ENCODE measurements around the gene ATP5MC2. TPM values are rescaled to one million over a fixed set of nuclear protein-coding genes. Genes with fewer than 3 reads are reported as not detected.
"Not testable (repeated sequence)": the region's sequence is repeated elsewhere in the genome, so short reads cannot be mapped to it uniquely, and the experiment has no call there.

ATP5MC2 gene
- total and polyA plus RNA-seq, 3 experiments from 2014 or later, result 342 to 529 (median 350) TPM

GRCh38 chr12:53643232-53643979 lies 32.5 kb downstream of the ATP5MC2 start:
- no peak overlapping the region for H3K27ac Mint-ChIP-seq
- no peak overlapping the region for H3K4me3 Mint-ChIP-seq
- CTCF ChIA-PET, result no interaction called here
- POLR2A ChIA-PET, result no interaction called here
- H3K4me3 ChIP-seq (ENCODE audit: low read length), result no peak overlapping the region
- H3K4me1 Mint-ChIP-seq, result no peaks in the 10 kb centered on the region
- H3K4me1 ChIP-seq (ENCODE audit: insufficient read depth, low read length), result no peaks in the 10 kb centered on the region
- H3K36me3 Mint-ChIP-seq, result peaks cover 0 to 4% (median 0%) of the 10 kb centered on the region in 3 donors
- H3K9me3 Mint-ChIP-seq, result peaks cover 0 to 5% (median 0%) of the 10 kb centered on the region in 5 donors
- H3K36me3 ChIP-seq (ENCODE audit: insufficient read depth, low read length), result no peaks in the 10 kb centered on the region
- no peak for DNase-seq
- H3K27ac ChIP-seq (ENCODE audit: low read depth, low read length), result no peak overlapping the region
- H3K27me3 Mint-ChIP-seq, result peaks cover 0 to 7% of the 10 kb centered on the region in 2 donors
- H3K27me3 ChIP-seq (ENCODE audit: insufficient read depth, low read length, poor library complexity, severe bottlenecking), result no peaks in the 10 kb centered on the region
- no peaks in the 10 kb centered on the region for H3K9me3 ChIP-seq (ENCODE audit: low read length)

DNA sequence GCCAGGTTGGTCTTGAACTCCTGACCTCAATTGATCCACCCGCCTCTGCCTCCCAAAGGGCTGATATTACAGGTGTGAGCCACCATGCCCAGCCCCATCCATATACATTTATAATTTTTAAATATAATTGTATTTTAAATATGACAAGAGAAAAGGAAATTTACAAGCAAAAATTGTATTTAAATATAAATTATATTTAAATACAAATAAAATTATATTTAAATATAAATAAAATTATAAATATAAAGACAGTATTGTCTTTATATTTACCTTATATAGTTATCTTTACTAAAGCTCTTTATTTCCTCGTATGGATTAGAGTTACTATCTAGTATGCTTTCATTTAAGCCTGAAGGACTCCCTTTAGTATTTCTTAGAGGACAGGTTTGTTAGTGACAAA lies 37.8 kb downstream of the ATP5MC2 start:
- H3K36me3 Mint-ChIP-seq, result no peaks in the 10 kb centered on the region
- no peak overlapping the region for H3K27ac Mint-ChIP-seq
- Histone ChIP-seq H3K27ac (ENCODE audit: low read depth, low read length) (no peak overlapping the region), H3K27me3 (ENCODE audit: insufficient read depth, low read length, poor library complexity, severe bottlenecking) (no peaks in the 10 kb centered on the region), H3K4me3 (ENCODE audit: low read length) (no peak overlapping the region), H3K4me1 (ENCODE audit: insufficient read depth, low read length) (no peaks in the 10 kb centered on the region), H3K36me3 (ENCODE audit: insufficient read depth, low read length) (no peaks in the 10 kb centered on the region), H3K9me3 (ENCODE audit: low read length) (no peaks in the 10 kb centered on the region)
- no peak overlapping the region for H3K4me3 Mint-ChIP-seq
- H3K4me1 Mint-ChIP-seq, result no peaks in the 10 kb centered on the region
- H3K9me3 Mint-ChIP-seq, result no peaks in the 10 kb centered on the region
- POLR2A ChIA-PET, result interaction anchor here (0.6 kb wide), 1 partner anchor 73 kb away, joined by 3 read pairs; no protein-coding TSS in a partner anchor
- peaks cover 0 to 2% of the 10 kb centered on the region in 2 donors for H3K27me3 Mint-ChIP-seq
- no peak for DNase-seq
- CTCF ChIA-PET, result no interaction called here

DNA sequence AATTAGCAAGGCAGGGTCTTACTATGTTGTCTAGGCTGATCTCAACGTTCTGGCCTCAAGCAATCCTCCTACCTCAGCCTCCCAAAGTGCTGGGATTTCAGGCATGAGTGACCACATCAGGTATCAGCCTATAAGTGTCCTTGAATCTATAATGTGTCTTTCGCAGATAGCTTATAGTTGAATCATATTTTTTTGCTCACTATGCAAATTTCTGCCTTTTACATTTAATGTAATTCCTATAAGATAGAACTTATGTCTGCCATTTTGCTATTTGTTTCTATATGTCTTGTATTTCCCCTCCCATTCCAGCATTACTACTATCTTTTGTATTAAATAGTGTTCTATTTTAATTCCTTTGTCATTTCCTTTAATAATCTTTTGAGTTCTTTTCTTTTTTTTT lies 39.2 kb downstream of the ATP5MC2 start:
- no peaks in the 10 kb centered on the region for H3K9me3 ChIP-seq (ENCODE audit: low read length)
- POLR2A ChIA-PET, result no interaction called here
- H3K36me3 ChIP-seq (ENCODE audit: insufficient read depth, low read length), result no peaks in the 10 kb centered on the region
- peaks cover 0 to 2% of the 10 kb centered on the region in 2 donors for H3K27me3 Mint-ChIP-seq
- no peaks in the 10 kb centered on the region for H3K36me3 Mint-ChIP-seq
- no peaks in the 10 kb centered on the region for H3K9me3 Mint-ChIP-seq
- CTCF ChIA-PET, result interaction anchor here (0.7 kb wide), 1 partner anchor 299 kb away, joined by 3 read pairs; no protein-coding TSS in a partner anchor
- no peaks in the 10 kb centered on the region for H3K4me1 Mint-ChIP-seq
- H3K27me3 ChIP-seq (ENCODE audit: insufficient read depth, low read length, poor library complexity, severe bottlenecking), result no peaks in the 10 kb centered on the region
- DNase-seq, result no peak
- peak overlapping the region in 1 of 7 donors; percentile 3 for H3K4me3 Mint-ChIP-seq
- H3K27ac Mint-ChIP-seq, result no peak overlapping the region
- no peak overlapping the region for H3K27ac ChIP-seq (ENCODE audit: low read depth, low read length)
- H3K4me3 ChIP-seq (ENCODE audit: low read length), result no peak overlapping the region
- no peaks in the 10 kb centered on the region for H3K4me1 ChIP-seq (ENCODE audit: insufficient read depth, low read length)

GRCh38 chr12:53635708-53636107 lies 40.2 kb downstream of the ATP5MC2 start:
- H3K9me3 ChIP-seq (ENCODE audit: low read length); H3K4me1 ChIP-seq (ENCODE audit: insufficient read depth, low read length); H3K27me3 ChIP-seq (ENCODE audit: insufficient read depth, low read length, poor library complexity, severe bottlenecking); H3K4me3 ChIP-seq (ENCODE audit: low read length); H3K27ac ChIP-seq (ENCODE audit: low read depth, low read length); H3K36me3 ChIP-seq (ENCODE audit: insufficient read depth, low read length); H3K4me3 Mint-ChIP-seq; CTCF ChIA-PET; DNase-seq; H3K27me3 Mint-ChIP-seq; POLR2A ChIA-PET; H3K36me3 Mint-ChIP-seq; H3K9me3 Mint-ChIP-seq; H3K4me1 Mint-ChIP-seq; H3K27ac Mint-ChIP-seq: not testable (repeated sequence)

DNA sequence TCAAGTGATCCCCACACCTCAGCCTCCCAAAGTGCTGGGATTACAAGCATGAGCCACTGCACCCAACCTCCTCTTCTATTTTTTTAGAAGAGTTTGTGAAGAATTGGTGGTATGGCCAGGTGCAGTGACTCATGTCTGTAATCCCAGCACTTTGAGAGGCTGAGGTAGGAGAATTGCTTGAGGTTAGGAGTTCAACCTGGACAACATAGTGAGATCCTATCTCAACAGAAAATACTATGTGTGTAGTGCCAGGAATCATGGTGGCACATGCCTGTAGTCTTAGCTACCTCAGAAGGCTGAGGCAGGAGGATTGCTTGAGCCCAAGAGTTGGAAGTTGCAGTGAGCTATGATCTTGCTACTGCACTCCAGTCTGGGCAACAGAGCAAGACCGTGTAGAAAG lies 44.2 kb downstream of the ATP5MC2 start:
- no peak for DNase-seq
- H3K27me3 ChIP-seq (ENCODE audit: insufficient read depth, low read length, poor library complexity, severe bottlenecking), result no peaks in the 10 kb centered on the region
- no peaks in the 10 kb centered on the region for H3K27me3 Mint-ChIP-seq
- no peak overlapping the region for H3K4me3 ChIP-seq (ENCODE audit: low read length)
- POLR2A ChIA-PET, result no interaction called here
- H3K36me3 ChIP-seq (ENCODE audit: insufficient read depth, low read length), result no peaks in the 10 kb centered on the region
- no peaks in the 10 kb centered on the region for H3K36me3 Mint-ChIP-seq
- H3K27ac ChIP-seq (ENCODE audit: low read depth, low read length), result no peak overlapping the region
- peaks cover 4 to 5% (median 5%) of the 10 kb centered on the region in 3 donors for H3K4me1 Mint-ChIP-seq
- H3K9me3 ChIP-seq (ENCODE audit: low read length), result no peaks in the 10 kb centered on the region
- H3K9me3 Mint-ChIP-seq, result no peaks in the 10 kb centered on the region
- CTCF ChIA-PET, result no interaction called here
- H3K27ac Mint-ChIP-seq, result peak overlapping the region in 1 of 8 donors; percentile 63
- peaks cover 6% of the 10 kb centered on the region for H3K4me1 ChIP-seq (ENCODE audit: insufficient read depth, low read length)
- H3K4me3 Mint-ChIP-seq, result no peak overlapping the region

DNA sequence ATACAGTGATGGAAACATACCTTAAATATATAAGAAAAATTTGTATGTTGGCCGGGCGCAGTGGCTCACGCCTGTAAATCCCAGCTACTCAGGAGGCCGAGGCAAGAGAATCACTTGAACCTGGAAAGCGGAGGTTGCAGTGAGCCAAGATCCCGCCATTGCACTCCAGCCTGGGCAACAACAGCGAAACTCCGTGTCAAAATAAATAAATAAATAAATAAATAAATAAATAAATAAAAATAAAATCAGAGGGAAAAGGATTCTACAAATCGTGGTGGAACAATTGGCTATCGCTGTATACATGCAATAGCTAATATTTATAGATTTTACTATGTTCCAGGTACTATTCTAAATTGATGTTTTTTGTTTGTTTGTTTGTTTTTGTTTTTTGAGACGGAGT lies 48.0 kb downstream of the ATP5MC2 start:
- H3K9me3 ChIP-seq (ENCODE audit: low read length), result no peaks in the 10 kb centered on the region
- no peaks in the 10 kb centered on the region for H3K27me3 ChIP-seq (ENCODE audit: insufficient read depth, low read length, poor library complexity, severe bottlenecking)
- Mint-ChIP-seq H3K4me1 (peaks cover 36 to 42% (median 37%) of the 10 kb centered on the region in 3 donors), H3K9me3 (no peaks in the 10 kb centered on the region), H3K27ac (no peak overlapping the region), H3K27me3 (no peaks in the 10 kb centered on the region), H3K36me3 (peaks cover 0 to 9% (median 0%) of the 10 kb centered on the region in 3 donors), H3K4me3 (peak overlapping the region in 1 of 7 donors; percentile 9)
- no peak overlapping the region for H3K4me3 ChIP-seq (ENCODE audit: low read length)
- no peak overlapping the region for H3K27ac ChIP-seq (ENCODE audit: low read depth, low read length)
- no peaks in the 10 kb centered on the region for H3K36me3 ChIP-seq (ENCODE audit: insufficient read depth, low read length)
- POLR2A ChIA-PET, result interaction anchor here (0.6 kb wide), 1 partner anchor 540 kb away, joined by 3 read pairs; no protein-coding TSS in a partner anchor
- H3K4me1 ChIP-seq (ENCODE audit: insufficient read depth, low read length), result peaks cover 31% of the 10 kb centered on the region
- no peak for DNase-seq
- CTCF ChIA-PET, result interaction anchor here (0.7 to 1.5 kb wide), 2 partner anchors 48 to 118 kb away, joined by 4 to 8 read pairs; partner anchors contain the start of gene ATP5MC2

- H3K27ac ChIP-seq (ENCODE audit: low read depth, low read length), result peak overlapping the region; percentile 82
- CTCF ChIA-PET, result interaction anchor here (1.1 kb wide), 1 partner anchor 119 kb away, joined by 4 read pairs; no protein-coding TSS in a partner anchor
- H3K4me1 ChIP-seq (ENCODE audit: insufficient read depth, low read length), result peaks cover 31% of the 10 kb centered on the region
- H3K36me3 Mint-ChIP-seq, result peaks cover 0 to 11% (median 0%) of the 10 kb centered on the region in 3 donors
- H3K27me3 ChIP-seq (ENCODE audit: insufficient read depth, low read length, poor library complexity, severe bottlenecking), result no peaks in the 10 kb centered on the region
- peak overlapping the region; percentile 73 for H3K4me3 ChIP-seq (ENCODE audit: low read length)
- no peaks in the 10 kb centered on the region for H3K9me3 Mint-ChIP-seq
- peaks cover 39 to 47% (median 40%) of the 10 kb centered on the region in 3 donors for H3K4me1 Mint-ChIP-seq
- no peaks in the 10 kb centered on the region for H3K36me3 ChIP-seq (ENCODE audit: insufficient read depth, low read length)
- DNase-seq, result no peak
- H3K27ac Mint-ChIP-seq, result peak overlapping the region; percentile 86 to 100 (median 98)
- H3K9me3 ChIP-seq (ENCODE audit: low read length), result no peaks in the 10 kb centered on the region
- H3K4me3 Mint-ChIP-seq, result peak overlapping the region; percentile 92 to 99 (median 98)
- POLR2A ChIA-PET, result interaction anchor here (1.4 kb wide), 1 partner anchor 49 kb away, joined by 6 read pairs; the partner anchor contains the start of gene ATP5MC2
- H3K27me3 Mint-ChIP-seq, result no peaks in the 10 kb centered on the region
Observed at GRCh38 chr12:53626702-53627169, 49.1 kb downstream of the ATP5MC2 start.

Measured in CD8-positive, alpha-beta memory T cell (primary cell).